HEK293T (cell line): ENCODE results near the gene GTF3C2.

Experiments used
- BHLHE40 ChIP-seq: fragments of 450-650 bp; IDR thresholded peaks from 2 replicates; pipeline ENCODE4 v1.6.1; 2016; ENCODE audit warnings: mild to moderate bottlenecking, moderate library complexity, borderline replicate concordance
- FOXA1 ChIP-seq: fragments of 450-650 bp; IDR thresholded peaks from 2 replicates; pipeline ENCODE4 v1.6.1; 2016; ENCODE audit warnings: mild to moderate bottlenecking
- FOXK2 ChIP-seq: fragments of 450-650 bp; IDR thresholded peaks from 2 replicates; pipeline ENCODE4 v1.6.1; 2016; ENCODE audit warnings: mild to moderate bottlenecking
- FOXM1 ChIP-seq: fragments of 450-650 bp; IDR thresholded peaks from 2 replicates; pipeline ENCODE4 v1.6.1; 2017; ENCODE audit warnings: mild to moderate bottlenecking, borderline replicate concordance
- L3MBTL2 ChIP-seq: fragments of 450-650 bp; conservative IDR thresholded peaks from 2 replicates; pipeline ENCODE4 v1.6.1; 2016; ENCODE audit warnings: mild to moderate bottlenecking
- LEF1 ChIP-seq: fragments of 450-650 bp; IDR thresholded peaks from 2 replicates; pipeline ENCODE4 v1.6.1; 2017; ENCODE audit warnings: mild to moderate bottlenecking, borderline replicate concordance
- SP1 ChIP-seq: fragments of 450-650 bp; IDR thresholded peaks from 2 replicates; pipeline ENCODE4 v1.6.1; 2017
- TARDBP ChIP-seq: fragments of 450-650 bp; IDR thresholded peaks from 2 replicates; pipeline ENCODE4 v1.6.1; 2016

DNA sequence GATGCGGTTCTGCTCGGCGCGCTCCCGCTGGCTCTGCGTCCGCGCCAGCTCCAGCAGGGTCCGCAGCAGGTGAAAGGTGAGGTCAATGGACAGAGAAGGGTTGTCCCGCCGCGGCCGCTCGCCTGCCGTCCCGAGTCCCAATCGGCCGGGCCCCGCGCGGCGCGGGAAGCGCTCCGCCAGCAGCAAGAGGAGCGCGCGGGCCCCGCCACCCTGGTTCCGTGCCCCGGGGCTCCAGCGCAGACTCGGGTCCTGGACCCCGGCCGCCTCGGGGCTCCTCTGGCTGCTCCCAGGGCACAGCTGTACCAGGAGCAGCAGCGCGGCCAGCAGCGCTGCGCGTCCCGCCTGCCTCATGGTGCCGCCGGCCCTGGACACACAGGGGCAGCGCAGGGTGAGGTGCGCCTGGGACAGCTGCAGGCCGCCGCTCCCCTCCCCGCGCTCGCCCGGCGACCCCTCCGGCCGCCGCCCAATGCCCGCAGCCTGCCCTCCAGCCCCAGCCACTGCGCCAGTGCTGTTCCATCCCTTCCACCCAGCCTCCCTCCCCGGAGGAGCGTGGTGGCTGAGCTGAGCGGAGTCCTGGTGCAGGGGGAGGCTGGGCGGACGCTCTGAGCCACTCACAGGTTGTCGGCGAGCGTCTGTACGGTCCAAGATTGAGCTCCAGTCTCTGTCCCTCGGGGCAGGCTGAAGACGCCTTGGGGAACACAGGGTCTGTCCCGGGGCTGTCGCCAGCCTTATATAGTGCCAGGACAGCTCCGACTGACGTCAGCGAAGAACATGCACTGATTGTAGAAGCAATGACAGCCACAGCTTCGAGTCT is 48.8 kb downstream of the GTF3C2 start:
- TF ChIP-seq LEF1, result no peak
- TF ChIP-seq FOXM1, result no peak
- no peak for TF ChIP-seq FOXA1
- no peak for TF ChIP-seq SP1
- TF ChIP-seq TARDBP, result no peak
- TF ChIP-seq L3MBTL2, result no peak
- no peak for TF ChIP-seq FOXK2
- TF ChIP-seq BHLHE40, result no peak
